Stimulated activated CD4-positive, alpha-beta T cell treated with anti-CD3 and anti-CD28 coated beads, Interleukin-12 subunit alpha, Interleukin-12 subunit beta, amount 100 ng/mL, for 24 hours (primary cell): ENCODE data around the gene SSNA1.

Experiments
- DNase-seq, 2 experiments: peaks; one replicate each; pipeline ENCODE4 v3.0.0-alpha.2; 2020; ENCODE audit warnings: low read depth in 2 of 2

The SSNA1 gene

GRCh38 chr9:137167747-137168572, 20.5 kb upstream of the SSNA1 start:
- no peak for DNase-seq

- DNase-seq, result no peak
Observed at GRCh38 chr9:137168573-137168903, 19.9 kb upstream of the SSNA1 start.

GRCh38 chr9:137168904-137169856, 19.3 kb upstream of the SSNA1 start:
- no peak for DNase-seq

GRCh38 chr9:137169896-137170358, 18.5 kb upstream of the SSNA1 start, which contains the start of gene LRRC26:
LRRC26 (minus strand) TSS chr9:137170051; CDS start chr9:137169943, 108 bp downstream.
- no peak for DNase-seq

GRCh38 chr9:137170486-137171148, 17.9 kb upstream of the SSNA1 start:
- no peak for DNase-seq

GRCh38 chr9:137171149-137171900, 17.2 kb upstream of the SSNA1 start:
- no peak for DNase-seq

- DNase-seq, result no peak
Observed at GRCh38 chr9:137172901-137173795, 15.3 kb upstream of the SSNA1 start.

GRCh38 chr9:137173796-137174664, 14.4 kb upstream of the SSNA1 start:
- DNase-seq, result no peak

- no peak for DNase-seq
Observed at GRCh38 chr9:137174722-137175293, 13.7 kb upstream of the SSNA1 start.

- no peak for DNase-seq
Observed at GRCh38 chr9:137175345-137175961, 13.0 kb upstream of the SSNA1 start.

- DNase-seq, result peak in 1 of 2 experiments; percentile 21
Observed at GRCh38 chr9:137176302-137177182, 11.9 kb upstream of the SSNA1 start.

- no peak for DNase-seq
Observed at GRCh38 chr9:137178201-137178938, 10.1 kb upstream of the SSNA1 start.

- no peak for DNase-seq
Observed at GRCh38 chr9:137178939-137179630, 9.4 kb upstream of the SSNA1 start.

GRCh38 chr9:137179761-137180160, 8.7 kb upstream of the SSNA1 start:
- DNase-seq, result no peak

GRCh38 chr9:137180491-137180890, 8.0 kb upstream of the SSNA1 start:
- no peak for DNase-seq

GRCh38 chr9:137181680-137182079, 6.8 kb upstream of the SSNA1 start:
- no peak for DNase-seq
